HG03571 (cell line): ENCODE measurements around the gene ATP6V1G3.
"Not testable (repeated sequence)": the region's sequence is repeated elsewhere in the genome, so short reads cannot be mapped to it uniquely, and the experiment has no call there.

ENCODE experiments used
- ATAC-seq: cut with Tn5 transposase; IDR thresholded peaks from one replicate; pipeline ENCODE4 v1.9.1; 2021; ENCODE audit not compliant: unreplicated experiment

The ATP6V1G3 gene

GRCh38 chr1:198498103-198498385 is 42.4 kb downstream of the ATP6V1G3 start:
- ATAC-seq: no peak

- no peak for ATAC-seq
Observed at GRCh38 chr1:198497326-198498102, 43.0 kb downstream of the ATP6V1G3 start.

GRCh38 chr1:198496216-198497143 is 44.0 kb downstream of the ATP6V1G3 start:
- ATAC-seq: no peak

- no peak for ATAC-seq
Observed at GRCh38 chr1:198495631-198496030, 44.8 kb downstream of the ATP6V1G3 start.

- ATAC-seq: no peak
Observed at GRCh38 chr1:198494658-198495103, 45.8 kb downstream of the ATP6V1G3 start.

- no peak for ATAC-seq
Observed at GRCh38 chr1:198494139-198494538, 46.3 kb downstream of the ATP6V1G3 start.

- no peak for ATAC-seq
Observed at GRCh38 chr1:198493329-198493728, 47.2 kb downstream of the ATP6V1G3 start.

GRCh38 chr1:198492872-198493271 is 47.6 kb downstream of the ATP6V1G3 start:
- no peak for ATAC-seq

- no peak for ATAC-seq
Observed at GRCh38 chr1:198491596-198491995, 48.9 kb downstream of the ATP6V1G3 start.

- no peak for ATAC-seq
Observed at GRCh38 chr1:198491028-198491427, 49.5 kb downstream of the ATP6V1G3 start.

- ATAC-seq: no peak
Observed at GRCh38 chr1:198490224-198490623, 50.3 kb downstream of the ATP6V1G3 start.

GRCh38 chr1:198486903-198487302 is 53.6 kb downstream of the ATP6V1G3 start:
- ATAC-seq: no peak

- no peak for ATAC-seq
Observed at GRCh38 chr1:198483645-198484044, 56.8 kb downstream of the ATP6V1G3 start.

- no peak for ATAC-seq
Observed at GRCh38 chr1:198483006-198483405, 57.5 kb downstream of the ATP6V1G3 start.

- ATAC-seq: no peak
Observed at GRCh38 chr1:198481661-198482060, 58.8 kb downstream of the ATP6V1G3 start.

GRCh38 chr1:198480876-198481275 is 59.6 kb downstream of the ATP6V1G3 start:
- ATAC-seq: no peak

GRCh38 chr1:198477354-198477753 is 63.1 kb downstream of the ATP6V1G3 start:
- not testable (repeated sequence) for ATAC-seq
